ENCODE data around the gene PLAAT2. TPM values are rescaled to one million over a fixed set of nuclear protein-coding genes. Genes with fewer than 3 reads are reported as not detected.
A peak's percentile ranks its signal among the peaks of the same experiment; 100 is the strongest.

PLAAT2 gene
- total and polyA plus RNA-seq, 9 of the 15 experiments (the other 6 are each of a cell fraction or from before 2014, with no cell fraction given) = not detected

DNA sequence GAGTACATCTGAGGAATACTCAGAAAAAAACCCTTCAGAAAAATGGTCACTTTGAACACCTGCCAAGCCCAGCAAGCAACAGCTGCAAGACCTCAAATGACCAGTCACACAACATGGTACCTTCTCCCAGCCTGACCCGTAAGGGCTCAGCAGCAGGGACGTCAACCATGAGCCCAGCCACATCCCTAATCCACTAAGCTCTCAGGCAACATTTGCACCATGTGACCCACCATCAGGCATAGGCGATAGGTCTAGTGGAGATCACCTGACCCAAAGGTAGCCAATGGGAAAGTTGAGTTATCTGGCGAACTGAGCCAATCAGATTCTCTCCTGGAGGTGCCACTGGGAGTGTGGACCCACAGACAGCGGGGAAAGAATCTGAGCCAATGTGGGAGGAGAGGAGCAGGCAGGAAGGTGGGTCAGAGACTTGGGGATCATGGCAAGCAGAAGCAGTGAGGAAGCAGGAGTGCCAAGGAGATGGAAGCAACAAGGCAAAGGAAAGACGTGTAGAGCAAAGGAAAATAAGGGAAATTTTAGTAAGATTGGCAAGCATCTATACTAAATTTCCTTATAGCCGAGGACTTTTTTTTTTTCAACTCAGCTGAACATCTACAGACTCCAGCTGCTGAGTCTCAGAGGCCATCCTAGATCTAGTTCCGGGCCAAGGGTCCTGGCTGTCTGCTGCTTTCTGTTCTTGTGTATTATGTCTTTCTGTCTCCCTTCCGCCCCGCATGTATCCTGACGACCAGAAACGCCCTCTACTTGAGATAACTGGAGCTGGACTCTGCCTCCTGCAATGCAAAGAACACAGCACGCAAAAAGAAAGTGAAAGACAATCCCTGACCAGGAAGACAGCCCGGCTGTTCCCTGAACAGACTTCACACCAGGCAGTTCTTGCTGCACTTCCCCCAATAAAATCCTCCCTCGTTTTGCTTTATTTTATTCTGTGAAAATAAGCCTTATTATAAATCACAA lies 11.0 kb upstream of the PLAAT2 start (continued):
- TF ChIP-seq, protein P1, sequence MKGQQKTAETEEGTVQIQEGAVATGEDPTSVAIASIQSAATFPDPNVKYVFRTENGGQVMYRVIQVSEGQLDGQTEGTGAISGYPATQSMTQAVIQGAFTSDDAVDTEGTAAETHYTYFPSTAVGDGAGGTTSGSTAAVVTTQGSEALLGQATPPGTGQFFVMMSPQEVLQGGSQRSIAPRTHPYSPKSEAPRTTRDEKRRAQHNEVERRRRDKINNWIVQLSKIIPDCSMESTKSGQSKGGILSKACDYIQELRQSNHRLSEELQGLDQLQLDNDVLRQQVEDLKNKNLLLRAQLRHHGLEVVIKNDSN (CRISPR knock-in tag; IDR thresholded peaks at IDR 0.05) = peak; percentile 94
- no peak for TF ChIP-seq ZNF586 (CRISPR knock-in tag; conservative IDR thresholded peaks at IDR 0.05)
- TF ChIP-seq, protein P2, sequence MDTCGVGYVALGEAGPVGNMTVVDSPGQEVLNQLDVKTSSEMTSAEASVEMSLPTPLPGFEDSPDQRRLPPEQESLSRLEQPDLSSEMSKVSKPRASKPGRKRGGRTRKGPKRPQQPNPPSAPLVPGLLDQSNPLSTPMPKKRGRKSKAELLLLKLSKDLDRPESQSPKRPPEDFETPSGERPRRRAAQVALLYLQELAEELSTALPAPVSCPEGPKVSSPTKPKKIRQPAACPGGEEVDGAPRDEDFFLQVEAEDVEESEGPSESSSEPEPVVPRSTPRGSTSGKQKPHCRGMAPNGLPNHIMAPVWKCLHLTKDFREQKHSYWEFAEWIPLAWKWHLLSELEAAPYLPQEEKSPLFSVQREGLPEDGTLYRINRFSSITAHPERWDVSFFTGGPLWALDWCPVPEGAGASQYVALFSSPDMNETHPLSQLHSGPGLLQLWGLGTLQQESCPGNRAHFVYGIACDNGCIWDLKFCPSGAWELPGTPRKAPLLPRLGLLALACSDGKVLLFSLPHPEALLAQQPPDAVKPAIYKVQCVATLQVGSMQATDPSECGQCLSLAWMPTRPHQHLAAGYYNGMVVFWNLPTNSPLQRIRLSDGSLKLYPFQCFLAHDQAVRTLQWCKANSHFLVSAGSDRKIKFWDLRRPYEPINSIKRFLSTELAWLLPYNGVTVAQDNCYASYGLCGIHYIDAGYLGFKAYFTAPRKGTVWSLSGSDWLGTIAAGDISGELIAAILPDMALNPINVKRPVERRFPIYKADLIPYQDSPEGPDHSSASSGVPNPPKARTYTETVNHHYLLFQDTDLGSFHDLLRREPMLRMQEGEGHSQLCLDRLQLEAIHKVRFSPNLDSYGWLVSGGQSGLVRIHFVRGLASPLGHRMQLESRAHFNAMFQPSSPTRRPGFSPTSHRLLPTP (IDR thresholded peaks at IDR 0.05; ENCODE audit: borderline replicate concordance, extremely low read depth, insufficient read length) = no peak

Measured in K562 (cell line).